SKM-1 treated with dmso at 0.1 percent for 144 hours (cell line): ENCODE data around the gene PANK3.
"Not testable (repeated sequence)": the region's sequence is repeated elsewhere in the genome, so short reads cannot be mapped to it uniquely, and the experiment has no call there.

Experiments
- DNase-seq: peaks from one replicate; lab custom pipeline; 2025; ENCODE audit not compliant: unreplicated experiment; lab: John Stamatoyannopoulos, UW

PANK3 gene

DNA sequence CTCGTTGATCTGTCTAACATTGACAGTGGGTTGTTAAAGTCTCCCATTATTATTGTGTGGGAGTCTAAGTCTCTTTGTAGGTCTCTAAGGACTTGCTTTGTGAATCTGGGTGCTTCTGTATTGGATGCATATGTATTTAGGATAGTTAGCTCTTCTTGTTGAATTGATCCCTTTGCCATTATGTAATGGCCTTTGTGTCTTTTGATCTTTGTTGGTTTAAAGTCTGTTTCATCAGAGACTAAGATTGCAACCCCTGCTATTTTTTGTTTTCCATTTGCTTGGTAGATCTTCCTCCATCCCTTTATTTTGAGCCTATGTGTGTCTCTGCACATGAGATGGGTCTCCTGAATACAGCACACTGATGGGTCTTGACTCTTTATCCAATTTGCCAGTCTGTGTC is 17.0 kb upstream of the PANK3 start:
- DNase-seq, result not testable (repeated sequence)

DNA sequence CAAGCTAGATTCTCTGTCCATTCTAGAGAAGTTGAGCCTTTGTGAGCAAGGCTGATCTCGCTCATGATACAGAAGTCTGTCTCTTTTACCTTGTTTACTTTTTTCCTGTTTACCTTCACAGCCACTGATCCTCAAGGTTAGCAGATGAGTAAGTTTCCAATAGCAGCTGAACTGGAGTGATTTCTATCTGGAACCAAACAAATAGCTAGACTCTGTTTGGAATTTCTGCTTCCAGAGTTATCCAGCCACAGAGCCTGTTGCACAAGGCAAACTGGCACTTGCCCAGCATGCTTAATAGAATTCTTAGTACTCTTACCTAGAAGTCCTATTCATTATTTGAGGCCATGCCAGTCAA is 12.8 kb upstream of the PANK3 start:
- DNase-seq, result no peak

DNA sequence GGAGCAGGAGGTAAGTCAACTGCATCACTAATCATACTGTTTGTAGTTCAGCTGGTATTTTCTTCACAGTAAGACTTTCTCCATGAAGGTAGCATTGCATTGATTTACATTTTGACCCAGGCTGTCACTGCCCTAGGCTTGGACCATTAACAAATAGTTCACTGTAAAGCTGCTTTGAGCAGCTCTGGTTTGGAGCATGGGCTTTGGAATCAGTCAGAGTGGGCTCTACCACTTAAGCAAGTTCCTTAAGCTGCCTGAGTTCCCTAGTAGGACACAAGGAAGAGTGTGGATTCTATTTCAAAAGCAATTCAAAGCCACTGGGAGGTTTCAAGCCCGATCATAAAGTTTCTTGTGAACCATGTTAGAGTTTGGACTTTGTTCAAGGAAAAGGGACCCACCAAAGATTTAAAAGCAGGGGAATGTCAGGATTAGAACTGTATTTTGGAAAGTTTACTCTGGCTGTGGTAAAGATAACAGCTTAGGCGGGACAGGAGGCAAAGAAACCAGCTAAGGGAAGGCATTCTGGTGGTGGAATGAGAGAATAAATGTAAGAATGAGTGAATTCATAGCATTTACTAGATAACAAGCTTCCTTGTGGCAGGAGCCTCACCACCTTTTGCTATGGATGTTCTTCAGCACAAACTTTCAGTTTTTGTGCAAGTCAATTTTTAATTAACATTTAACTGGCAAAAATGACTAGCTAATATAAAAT is 12.3 kb upstream of the PANK3 start:
- DNase-seq, result no peak

DNA sequence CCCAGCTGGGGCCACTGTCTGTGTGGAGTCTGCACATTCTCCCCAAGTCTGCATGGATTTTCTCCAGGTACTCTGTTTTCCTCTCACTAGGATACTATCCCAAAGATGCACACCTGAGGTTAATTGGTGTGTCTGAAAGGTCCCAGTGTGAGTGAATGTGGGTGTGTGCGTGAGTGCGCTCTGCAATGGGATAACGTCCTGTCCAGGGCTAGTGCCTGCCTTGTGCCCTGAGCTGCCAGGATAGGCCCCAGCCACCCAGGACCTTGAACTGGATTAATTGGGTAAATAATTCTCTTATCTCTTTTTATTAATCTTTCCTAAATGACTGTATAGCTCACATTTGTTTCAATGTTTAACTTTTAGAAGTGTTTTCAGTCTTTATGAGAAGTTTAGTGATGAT is 11.5 kb upstream of the PANK3 start:
- no peak for DNase-seq

DNA sequence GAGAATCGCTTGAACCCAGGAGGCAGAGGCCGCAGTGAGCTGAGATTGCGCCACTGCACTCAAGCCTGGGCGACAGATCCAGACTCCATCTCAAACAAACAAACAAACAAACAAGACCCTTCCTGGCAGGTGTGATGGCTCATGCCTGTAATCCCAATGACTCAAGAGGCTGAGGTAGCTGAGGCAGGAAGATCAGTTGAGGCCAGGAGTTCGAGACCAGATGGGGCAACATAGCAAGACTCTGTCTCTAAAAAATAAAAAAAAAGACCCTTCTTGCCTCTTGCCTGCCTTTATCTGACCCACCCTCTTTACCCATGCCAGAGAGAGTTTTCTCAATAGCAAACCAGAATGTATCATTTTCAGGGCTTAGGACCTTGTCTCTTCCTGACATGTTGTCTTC is 8.8 kb upstream of the PANK3 start:
- no peak for DNase-seq

DNA sequence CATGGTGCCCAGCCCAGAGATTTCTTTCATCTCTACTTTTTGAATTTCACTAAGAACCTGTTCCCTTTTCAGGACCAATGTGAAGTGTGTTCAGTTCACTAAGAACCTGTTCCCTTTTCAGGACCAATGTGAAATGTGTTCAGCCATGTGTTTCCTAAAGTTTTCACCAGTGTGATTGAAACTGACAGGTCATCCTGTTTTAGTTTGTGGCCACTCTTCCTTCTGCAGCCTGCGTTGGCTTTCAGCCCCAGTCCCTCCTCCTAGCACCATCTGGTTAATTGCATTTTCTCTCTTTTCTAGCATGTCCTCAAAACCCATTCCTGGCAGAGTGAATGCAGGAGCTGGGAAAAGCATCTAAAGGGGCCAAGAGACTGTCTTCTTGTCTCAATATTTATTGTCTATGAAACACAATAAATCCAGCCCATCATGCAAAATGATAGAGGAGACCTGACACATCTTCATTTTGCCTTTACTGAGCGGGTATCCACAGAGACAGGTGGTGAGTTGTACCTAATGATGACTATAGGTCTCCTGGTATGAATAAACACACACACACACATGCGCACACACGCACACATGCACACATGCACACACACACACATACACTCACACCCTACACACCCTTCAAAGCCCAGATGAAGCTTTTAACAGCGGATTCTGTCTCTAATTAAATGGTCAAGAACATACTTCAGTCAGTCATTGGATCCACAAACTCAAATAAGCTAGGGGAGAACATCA is 6.1 kb upstream of the PANK3 start:
- DNase-seq, result no peak

DNA sequence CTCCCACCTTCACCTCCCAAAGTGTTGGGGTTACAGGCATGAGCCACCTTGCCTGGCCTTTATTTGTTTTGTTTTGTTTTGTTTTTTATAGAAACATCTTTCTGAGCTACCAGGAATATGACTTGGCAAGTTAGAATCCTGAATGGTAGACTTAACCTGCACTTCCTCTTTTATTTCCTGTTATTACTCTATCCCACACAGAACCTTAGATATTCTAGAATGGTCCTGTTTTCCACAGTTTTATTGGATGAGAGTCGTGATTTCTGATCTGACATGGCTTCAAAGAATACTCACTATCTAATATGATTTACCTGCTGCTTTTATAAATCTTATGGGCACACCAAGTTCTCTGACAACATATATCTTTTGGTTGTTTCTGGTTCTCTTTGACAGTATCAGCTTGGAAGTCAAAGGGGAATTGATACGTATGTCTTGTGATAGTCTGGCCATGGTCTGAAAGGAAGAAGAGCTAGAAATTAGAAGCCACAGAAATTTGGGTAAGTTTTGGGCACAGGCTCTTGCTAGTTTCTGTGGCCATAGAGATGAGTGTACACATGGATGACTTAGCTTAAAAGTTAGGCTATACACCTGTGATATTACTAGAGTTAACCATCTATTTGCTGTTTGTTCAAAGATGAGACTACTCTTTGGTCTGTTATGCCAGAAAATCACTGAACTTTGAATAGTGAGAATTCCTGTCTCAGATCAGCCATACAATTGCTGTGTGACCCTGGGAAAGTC is 4.7 kb upstream of the PANK3 start:
- DNase-seq, result no peak

DNA sequence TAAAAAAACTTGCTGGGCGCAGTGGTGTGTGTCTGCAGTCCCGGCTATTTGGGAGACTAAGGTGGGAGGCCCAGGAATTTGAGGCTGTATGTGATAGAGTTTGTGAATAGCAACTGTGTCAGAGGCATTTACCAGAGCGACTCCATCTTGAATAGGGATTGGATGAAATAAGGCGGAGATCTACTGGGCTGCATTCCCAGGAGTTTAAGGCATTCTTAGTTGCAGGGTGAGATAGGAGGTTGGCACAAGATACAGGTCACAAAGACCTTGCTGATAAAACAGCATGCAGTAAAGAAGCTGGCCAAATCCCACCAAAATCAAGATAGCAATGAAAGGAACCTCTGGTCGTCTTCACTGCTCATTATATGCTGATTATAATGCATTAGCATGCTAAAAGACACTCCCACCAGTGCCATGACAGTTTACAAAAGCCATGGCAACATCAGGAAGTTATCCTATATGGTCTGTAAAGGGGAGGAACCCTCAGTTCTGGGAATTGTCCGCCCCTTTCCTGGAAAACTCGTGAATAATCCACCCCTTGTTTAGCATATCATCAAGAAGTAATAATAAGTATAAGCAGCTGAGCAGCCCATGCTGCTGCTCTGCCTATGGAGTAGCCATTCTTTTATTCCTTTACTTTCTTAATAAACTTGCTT is 1.8 kb upstream of the PANK3 start:
- not testable (repeated sequence) for DNase-seq

DNA sequence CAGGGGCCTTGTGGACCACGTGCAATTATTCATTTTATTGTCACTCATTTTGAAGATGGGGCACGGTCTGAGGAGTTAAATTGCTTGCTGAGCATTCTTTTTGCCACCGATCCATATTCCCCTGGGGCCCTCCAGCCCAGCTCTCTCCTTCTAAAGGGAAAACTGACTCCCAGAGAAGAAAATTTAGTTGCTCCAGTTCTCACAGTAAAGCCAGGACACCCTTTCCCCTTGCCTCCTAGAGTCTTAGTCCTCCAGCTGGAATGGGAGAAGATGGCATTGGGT is 1.0 kb upstream of the PANK3 start:
- no peak for DNase-seq

DNA sequence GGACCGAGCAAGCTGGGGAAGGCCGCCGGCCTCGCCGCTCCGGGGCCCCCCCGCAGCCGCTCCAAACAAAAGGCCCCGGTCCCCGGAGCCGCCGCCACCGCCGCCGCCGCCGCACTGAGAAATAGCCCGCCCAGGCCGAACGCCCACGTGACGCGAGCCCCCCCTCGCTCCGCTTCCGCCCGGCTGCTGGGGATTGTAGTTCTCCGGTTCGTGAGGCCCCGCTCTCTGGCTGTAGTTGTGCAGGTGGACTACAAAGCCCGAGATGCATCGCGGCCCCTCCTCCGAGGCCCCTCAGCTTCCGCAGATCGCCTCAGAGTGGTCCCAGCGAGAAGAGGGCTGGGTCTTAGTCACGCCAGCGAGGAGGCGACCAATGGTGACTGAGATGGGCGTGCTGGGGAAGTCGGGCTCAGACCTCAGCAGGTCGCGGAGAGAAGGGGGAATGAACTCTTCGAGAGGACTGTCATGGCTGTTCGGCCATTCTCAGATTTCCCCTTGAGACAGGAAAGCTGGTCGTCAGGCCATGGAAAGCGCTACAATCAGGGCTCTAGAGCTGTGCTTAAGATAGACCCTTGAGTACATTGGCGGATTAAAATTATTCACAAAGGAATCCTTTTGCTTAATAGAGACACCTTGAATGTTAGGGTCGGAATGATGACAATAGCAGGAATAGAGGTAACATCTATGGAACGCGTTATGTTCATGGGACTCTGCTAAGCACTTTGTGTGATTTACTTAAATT is 489 bp upstream of the PANK3 start:
- peak; percentile 99 for DNase-seq

DNA sequence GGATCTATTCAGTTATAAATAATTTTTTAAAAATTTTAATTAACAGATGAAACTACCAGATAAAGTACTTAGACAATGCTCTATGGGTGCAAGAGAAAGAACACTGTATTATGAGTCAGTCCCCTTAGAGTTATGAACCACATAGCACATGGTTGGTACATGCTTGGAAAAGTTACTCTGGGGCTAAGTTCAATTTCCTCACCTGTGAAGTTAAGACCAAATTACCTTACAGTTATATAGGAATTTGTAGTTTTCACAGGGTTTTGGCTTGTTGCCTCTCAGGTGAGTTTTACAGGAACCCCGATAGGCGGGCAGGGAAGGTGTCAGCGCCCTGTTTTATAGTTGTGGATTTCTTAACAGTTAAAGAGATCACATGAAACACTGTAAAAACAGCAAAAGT is 1.2 kb downstream of the PANK3 start:
- no peak for DNase-seq

DNA sequence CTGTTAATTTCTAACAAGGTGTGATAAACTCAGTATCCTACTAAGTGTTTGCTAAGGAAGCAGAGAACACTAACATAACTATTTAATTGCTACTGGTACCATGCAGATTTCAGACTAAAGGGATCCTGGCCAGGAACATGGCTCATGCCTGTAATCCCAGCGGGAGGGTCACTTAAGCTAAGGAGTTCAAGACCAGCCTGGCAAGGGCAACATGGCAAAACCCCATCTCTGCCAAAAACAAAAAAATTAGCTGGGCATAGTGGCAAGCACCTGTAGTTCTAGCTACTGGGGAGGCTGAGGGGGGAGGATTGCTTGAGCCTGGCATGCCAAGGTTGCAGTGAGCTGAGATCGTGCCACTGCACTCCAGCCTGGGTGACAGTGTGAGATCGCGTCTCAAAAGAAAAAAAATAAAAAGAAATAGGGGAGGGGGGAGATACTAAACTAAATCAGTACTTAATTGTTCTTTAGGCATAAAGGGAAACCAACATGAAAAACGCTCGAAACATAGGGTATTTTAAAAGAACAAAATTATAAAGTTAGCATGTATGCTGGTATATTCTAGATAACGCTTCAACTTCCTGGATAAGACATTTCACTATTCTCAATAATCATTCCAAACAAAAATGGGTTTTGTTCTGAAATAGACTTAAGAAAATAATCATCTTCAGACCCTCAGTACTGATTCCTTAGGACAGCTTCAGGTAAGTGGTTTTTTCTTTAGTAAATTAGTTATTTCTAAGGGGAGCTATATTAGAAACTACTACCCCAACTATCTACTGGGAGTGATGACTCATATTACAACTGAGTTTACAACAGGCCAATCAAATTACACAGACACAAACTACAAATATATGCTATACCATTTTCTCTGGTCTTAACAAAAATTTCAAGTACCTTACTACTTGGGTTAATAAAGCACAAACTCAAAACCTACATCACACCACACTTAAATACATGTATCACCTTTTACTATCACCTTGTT is 3.5 kb downstream of the PANK3 start:
- DNase-seq, result no peak

DNA sequence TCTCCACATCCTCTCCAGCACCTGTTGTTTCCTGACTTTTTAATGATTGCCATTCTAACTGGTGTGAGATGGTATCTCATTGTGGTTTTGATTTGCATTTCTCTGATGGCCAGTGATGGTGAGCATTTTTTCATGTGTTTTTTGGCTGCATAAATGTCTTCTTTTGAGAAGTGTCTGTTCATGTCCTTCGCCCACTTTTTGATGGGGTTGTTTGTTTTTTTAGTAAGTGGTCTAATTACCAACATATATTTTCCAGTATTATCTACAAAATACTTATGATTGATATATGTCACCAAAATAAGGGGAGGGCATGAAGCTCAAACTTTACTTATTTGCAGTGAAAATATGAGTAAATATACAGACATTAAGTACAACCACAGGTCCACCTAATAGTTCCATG is 5.0 kb downstream of the PANK3 start:
- not testable (repeated sequence) for DNase-seq

DNA sequence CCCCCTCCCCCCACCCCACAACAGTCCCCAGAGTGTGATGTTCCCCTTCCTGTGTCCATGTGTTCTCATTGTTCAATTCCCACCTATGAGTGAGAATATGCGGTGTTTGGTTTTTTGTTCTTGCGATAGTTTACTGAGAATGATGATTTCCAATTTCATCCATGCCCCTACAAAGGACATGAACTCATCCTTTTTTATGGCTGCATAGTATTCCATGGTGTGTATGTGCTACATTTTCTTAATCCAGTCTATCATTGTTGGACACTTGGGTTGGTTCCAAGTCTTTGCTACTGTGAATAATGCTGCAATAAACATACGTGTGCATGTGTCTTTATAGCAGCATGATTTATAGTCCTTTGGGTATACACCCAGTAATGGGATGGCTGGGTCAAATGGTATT is 5.5 kb downstream of the PANK3 start:
- DNase-seq, result not testable (repeated sequence)

DNA sequence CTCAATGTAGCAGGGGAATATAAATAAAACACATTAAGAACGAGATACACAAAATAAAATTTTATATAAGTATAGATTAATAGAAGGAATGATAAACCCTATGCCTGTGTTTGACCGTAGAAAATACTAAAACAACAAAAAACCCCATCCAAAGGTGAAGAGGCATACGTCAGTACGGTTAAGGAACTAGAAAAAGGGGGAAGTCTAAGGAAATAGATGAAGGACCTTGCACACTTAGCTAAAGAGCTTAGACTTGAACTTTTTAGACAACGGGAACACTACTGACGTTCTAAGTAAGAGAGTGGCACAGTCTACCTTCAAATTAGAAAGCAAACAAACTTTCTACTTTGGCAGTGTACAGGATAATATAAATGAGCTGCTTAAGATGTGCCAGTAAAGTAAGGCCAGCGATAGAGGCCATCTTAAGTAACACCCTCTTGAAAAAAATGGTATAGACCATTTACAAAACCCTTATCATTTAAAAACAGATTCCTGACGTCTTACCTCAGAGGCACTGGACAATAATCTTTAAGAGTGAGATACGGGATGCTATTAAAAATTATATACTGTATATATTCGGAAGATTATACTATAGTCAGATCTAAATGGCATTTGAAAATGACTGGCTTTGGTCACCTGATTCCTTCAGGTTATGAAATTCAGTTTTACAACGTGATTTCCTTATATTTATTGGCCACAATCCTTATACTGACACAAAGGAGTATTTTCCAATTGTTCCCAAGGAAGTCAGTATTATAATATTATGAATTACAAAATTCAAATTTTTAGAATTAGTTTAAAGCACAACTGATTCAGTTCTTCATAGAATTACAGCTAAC is 8.5 kb downstream of the PANK3 start:
- DNase-seq, result no peak

DNA sequence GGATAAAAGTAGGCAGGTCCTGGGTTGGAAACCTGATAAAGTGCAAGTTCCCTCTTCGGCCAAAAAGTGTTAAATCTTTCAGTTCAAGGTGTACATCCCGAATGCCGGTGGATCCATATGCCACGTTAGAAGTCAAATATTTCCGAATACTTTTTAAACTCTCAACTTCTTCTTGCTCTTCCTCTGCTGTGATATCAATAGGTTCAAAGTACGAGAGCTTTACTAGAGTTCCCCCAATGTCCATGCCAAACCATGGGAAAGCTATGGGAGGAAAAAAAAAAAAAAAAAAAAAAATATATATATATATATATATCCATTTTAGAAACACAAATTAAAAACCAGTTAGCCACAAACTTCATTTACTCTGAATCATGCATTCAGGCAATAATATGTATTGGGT is 10.4 kb downstream of the PANK3 start:
- no peak for DNase-seq

DNA sequence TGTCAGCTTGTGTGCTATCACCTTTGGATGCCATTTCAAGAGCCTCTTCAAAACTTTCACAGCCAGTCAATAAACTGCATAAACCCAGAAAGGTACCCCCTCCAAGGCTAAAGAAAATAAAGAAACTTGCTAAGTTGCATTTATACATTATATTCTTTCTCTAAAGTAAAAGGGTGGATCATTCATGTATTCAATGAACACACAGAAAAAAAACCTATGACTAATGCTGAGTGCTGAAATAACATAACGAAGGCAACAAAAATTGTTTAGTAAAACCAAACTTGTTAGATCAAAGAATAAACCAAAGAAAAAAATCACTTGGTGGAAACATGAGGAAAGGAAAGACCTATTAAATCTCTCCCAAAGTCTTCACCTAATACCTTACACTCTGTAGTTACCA is 15.2 kb downstream of the PANK3 start:
- DNase-seq, result no peak

DNA sequence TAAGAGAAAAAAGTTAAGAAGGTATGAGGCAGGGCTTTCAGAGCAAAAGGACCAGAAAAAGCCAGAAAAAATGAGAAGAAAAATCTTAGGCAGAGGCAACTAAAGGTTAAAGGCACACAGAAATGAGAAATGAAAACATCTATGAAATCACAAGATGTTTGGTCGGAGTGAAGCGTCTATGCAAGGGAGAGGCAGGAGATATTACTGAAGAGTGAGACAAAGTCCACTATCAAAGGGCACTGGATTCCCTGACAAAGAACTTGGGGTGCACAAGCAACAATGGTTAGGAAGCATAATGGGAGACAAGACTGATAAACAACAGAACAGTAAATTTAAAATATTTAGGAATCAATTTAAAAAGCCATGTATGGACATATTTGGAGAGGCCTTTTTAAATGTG is 16.9 kb downstream of the PANK3 start:
- DNase-seq, result no peak

DNA sequence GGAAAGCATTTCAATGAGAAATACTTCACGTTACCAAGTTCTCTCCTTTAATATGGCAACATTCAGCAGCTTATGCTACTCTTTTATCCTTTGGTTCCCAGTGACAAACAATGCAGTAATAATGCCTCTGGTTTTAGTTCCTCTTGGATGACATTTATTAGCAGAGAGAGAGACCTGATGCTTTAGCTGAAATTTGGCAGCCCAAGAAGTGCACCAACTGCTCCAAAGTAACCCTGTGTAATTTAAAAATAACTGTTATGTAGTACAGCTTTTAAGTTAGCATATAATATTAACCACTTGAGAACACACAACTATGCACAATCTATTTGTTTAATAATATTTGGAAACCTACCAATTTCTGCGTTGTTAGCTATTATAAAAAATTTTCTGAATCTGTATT is 21.8 kb downstream of the PANK3 start:
- DNase-seq, result no peak
